Body of pancreas (tissue), 4 donors: ENCODE measurements around the gene CPNE5.

Source experiments
- CTCF ChIP-seq, 7 experiments: fragments of 450-650 bp in 4 of 7; fragments of 200-600 bp in 3 of 7; sonication (generic) in 3 of 7; IDR thresholded peaks; one replicate each; pipeline ENCODE4 v1.5.1; 2016 to 2019; ENCODE audit warnings: antibody characterized with exemption in 7 of 7
- POLR2A ChIP-seq, 3 donors: fragments of 450-650 bp; IDR thresholded peaks; one replicate each; pipeline ENCODE4 v1.6.1; 2016; ENCODE audit warnings: antibody characterized with exemption in 3 of 3, mild to moderate bottlenecking in 2 of 3

- TF ChIP-seq CTCF (IDR thresholded peaks at IDR 0.05) (no peak), POLR2A (IDR thresholded peaks at IDR 0.05) (no peak)
These were observed 44.6 kb downstream of the CPNE5 start for GRCh38 chr6:36794713-36795065.
